Lower leg skin (tissue), 3 donors: ENCODE results near the gene GADD45G.

Source experiments
- CTCF ChIP-seq, 3 donors: fragments of 450-650 bp; IDR thresholded peaks; one replicate each; pipeline ENCODE4 v1.5.1; 2016; ENCODE audit warnings: antibody characterized with exemption in 3 of 3, mild to moderate bottlenecking in 3 of 3, moderate library complexity in 2 of 3
- POLR2A ChIP-seq, 2 donors: fragments of 450-650 bp; IDR thresholded peaks; one replicate each; pipeline ENCODE4 v1.6.1; 2016 to 2017; ENCODE audit warnings: antibody characterized with exemption in 2 of 2, mild to moderate bottlenecking in 1 of 2, moderate library complexity in 1 of 2

DNA sequence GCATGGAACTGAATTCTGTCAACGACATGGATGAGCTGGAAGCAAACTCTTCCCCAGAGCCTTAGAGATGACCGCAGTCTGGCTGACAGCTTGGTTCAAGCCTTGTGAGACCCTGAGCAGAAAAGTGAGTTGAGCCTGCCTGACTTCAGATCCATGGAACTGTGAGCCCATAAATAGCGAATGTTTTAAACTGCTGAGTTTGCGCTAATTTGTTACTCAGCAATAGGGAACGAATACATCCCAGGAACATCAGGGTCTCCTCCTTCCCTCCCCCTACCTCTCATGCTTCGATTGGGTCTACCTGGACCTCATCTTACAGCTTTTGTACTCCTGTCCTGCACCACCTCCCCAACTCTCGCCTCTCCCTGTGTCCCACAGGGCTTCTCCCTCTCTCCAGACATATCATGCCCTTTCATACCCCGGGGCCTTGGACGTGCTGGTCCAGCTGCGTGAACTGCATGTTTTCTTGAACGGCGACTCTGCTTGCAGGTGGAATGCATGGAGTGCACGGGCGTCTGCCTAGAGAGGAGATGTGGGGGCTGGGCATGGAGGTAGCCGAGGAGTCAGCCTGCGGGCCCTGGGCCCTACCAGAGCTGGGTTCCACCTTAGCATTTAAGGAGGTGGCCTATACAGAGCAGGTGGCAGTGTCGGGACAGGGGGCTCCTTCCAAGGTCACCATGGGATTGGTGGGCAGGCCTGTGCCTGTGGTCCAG lies 7.9 kb downstream of the GADD45G start:
- TF ChIP-seq CTCF (IDR thresholded peaks at IDR 0.05) (no peak), POLR2A (IDR thresholded peaks at IDR 0.05) (no peak)
